ENCODE data around the gene CFLAR. TPM values are rescaled to one million over a fixed set of nuclear protein-coding genes. Genes with fewer than 3 reads are reported as not detected.
A peak's percentile ranks its signal among the peaks of the same experiment; 100 is the strongest.

Gene CFLAR
- total and polyA plus RNA-seq, 2 of the 13 experiments (the other 11 are each of a cell fraction or from before 2014, with no cell fraction given) = 43.8 to 92.1 TPM

DNA sequence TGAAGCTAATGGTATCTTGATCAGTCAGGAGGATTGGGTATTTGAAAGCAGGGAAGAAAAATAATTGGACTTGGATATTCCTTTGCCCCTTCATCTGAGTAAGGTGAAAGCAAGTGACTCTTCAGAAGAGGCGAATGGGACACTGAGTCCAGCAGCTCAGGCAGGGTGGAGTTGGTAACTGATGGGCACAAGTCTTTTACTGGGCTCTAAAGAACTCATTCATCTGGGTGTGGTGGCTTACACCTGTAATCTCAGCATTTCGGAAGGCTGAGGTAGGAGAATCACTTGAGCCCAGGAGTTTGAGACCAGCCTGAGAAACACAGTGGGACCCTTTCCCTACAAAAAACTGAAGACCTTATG, 11.2 kb downstream of the CFLAR start:
- ChIA-PET POLR2A (interaction anchor here (1.1 kb wide), 1 partner anchor 50 kb away, joined by 3 read pairs; no protein-coding TSS in a partner anchor), CTCF (ENCODE audit: low intra/inter-chr PET ratio, low total read pairs) (no interaction called here)
- TF ChIP-seq ZNF446 (CRISPR knock-in tag; IDR thresholded peaks at IDR 0.05) (no peak), ZNF232 (CRISPR knock-in tag; IDR thresholded peaks at IDR 0.05; ENCODE audit: borderline replicate concordance) (no peak), TARDBP (CRISPR knock-in tag; IDR thresholded peaks at IDR 0.05) (no peak), ZKSCAN1 (IDR thresholded peaks at IDR 0.05; ENCODE audit: low read length) (no peak), SRF (IDR thresholded peaks at IDR 0.05; ENCODE audit: low read depth, low read length) (no peak), ZNF703 (CRISPR knock-in tag; IDR thresholded peaks at IDR 0.05; ENCODE audit: borderline replicate concordance) (no peak), SOX5 (CRISPR knock-in tag; IDR thresholded peaks at IDR 0.05; ENCODE audit: borderline replicate concordance) (no peak), ZNF34 (CRISPR knock-in tag; IDR thresholded peaks at IDR 0.05; ENCODE audit: borderline replicate concordance) (no peak), CREB1 (IDR thresholded peaks at IDR 0.05) (no peak), CREB1 (CRISPR knock-in tag; IDR thresholded peaks at IDR 0.05) (no peak)
- TF ChIP-seq, protein P1, sequence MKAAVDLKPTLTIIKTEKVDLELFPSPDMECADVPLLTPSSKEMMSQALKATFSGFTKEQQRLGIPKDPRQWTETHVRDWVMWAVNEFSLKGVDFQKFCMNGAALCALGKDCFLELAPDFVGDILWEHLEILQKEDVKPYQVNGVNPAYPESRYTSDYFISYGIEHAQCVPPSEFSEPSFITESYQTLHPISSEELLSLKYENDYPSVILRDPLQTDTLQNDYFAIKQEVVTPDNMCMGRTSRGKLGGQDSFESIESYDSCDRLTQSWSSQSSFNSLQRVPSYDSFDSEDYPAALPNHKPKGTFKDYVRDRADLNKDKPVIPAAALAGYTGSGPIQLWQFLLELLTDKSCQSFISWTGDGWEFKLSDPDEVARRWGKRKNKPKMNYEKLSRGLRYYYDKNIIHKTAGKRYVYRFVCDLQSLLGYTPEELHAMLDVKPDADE (CRISPR knock-in tag; IDR thresholded peaks at IDR 0.05) = no peak
- TF ChIP-seq, protein P2, sequence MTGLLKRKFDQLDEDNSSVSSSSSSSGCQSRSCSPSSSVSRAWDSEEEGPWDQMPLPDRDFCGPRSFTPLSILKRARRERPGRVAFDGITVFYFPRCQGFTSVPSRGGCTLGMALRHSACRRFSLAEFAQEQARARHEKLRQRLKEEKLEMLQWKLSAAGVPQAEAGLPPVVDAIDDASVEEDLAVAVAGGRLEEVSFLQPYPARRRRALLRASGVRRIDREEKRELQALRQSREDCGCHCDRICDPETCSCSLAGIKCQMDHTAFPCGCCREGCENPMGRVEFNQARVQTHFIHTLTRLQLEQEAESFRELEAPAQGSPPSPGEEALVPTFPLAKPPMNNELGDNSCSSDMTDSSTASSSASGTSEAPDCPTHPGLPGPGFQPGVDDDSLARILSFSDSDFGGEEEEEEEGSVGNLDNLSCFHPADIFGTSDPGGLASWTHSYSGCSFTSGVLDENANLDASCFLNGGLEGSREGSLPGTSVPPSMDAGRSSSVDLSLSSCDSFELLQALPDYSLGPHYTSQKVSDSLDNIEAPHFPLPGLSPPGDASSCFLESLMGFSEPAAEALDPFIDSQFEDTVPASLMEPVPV (CRISPR knock-in tag; IDR thresholded peaks at IDR 0.05) = no peak
- TF ChIP-seq, protein P3, sequence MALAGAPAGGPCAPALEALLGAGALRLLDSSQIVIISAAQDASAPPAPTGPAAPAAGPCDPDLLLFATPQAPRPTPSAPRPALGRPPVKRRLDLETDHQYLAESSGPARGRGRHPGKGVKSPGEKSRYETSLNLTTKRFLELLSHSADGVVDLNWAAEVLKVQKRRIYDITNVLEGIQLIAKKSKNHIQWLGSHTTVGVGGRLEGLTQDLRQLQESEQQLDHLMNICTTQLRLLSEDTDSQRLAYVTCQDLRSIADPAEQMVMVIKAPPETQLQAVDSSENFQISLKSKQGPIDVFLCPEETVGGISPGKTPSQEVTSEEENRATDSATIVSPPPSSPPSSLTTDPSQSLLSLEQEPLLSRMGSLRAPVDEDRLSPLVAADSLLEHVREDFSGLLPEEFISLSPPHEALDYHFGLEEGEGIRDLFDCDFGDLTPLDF (CRISPR knock-in tag; IDR thresholded peaks at IDR 0.05) = no peak
- TF ChIP-seq, protein P4, sequence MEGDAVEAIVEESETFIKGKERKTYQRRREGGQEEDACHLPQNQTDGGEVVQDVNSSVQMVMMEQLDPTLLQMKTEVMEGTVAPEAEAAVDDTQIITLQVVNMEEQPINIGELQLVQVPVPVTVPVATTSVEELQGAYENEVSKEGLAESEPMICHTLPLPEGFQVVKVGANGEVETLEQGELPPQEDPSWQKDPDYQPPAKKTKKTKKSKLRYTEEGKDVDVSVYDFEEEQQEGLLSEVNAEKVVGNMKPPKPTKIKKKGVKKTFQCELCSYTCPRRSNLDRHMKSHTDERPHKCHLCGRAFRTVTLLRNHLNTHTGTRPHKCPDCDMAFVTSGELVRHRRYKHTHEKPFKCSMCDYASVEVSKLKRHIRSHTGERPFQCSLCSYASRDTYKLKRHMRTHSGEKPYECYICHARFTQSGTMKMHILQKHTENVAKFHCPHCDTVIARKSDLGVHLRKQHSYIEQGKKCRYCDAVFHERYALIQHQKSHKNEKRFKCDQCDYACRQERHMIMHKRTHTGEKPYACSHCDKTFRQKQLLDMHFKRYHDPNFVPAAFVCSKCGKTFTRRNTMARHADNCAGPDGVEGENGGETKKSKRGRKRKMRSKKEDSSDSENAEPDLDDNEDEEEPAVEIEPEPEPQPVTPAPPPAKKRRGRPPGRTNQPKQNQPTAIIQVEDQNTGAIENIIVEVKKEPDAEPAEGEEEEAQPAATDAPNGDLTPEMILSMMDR (CRISPR knock-in tag; IDR thresholded peaks at IDR 0.05) = no peak
- TF ChIP-seq, protein P5, sequence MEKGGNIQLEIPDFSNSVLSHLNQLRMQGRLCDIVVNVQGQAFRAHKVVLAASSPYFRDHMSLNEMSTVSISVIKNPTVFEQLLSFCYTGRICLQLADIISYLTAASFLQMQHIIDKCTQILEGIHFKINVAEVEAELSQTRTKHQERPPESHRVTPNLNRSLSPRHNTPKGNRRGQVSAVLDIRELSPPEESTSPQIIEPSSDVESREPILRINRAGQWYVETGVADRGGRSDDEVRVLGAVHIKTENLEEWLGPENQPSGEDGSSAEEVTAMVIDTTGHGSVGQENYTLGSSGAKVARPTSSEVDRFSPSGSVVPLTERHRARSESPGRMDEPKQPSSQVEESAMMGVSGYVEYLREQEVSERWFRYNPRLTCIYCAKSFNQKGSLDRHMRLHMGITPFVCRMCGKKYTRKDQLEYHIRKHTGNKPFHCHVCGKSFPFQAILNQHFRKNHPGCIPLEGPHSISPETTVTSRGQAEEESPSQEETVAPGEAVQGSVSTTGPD (CRISPR knock-in tag; IDR thresholded peaks at IDR 0.05) = no peak
- DNase-seq (ENCODE audit: low spot score) (no peak), FAIRE-seq (no peak), ATAC-seq (no peak)
- H3K4me1 ChIP-seq (ENCODE audit: insufficient read depth, low read length) = peaks cover 74% of the 10 kb centered on the region
- no peak overlapping the region for H3K4me2 ChIP-seq (ENCODE audit: low read depth, low read length)
- peak overlapping the region; percentile 31 for H3K27ac ChIP-seq (ENCODE audit: extremely low read length, insufficient read depth, low read length)
- H3K36me3 ChIP-seq (replicated peaks in 1 of 2; ENCODE audit: control insufficient read depth in 1 of 2, insufficient read depth in 2 of 2, low read length in 2 of 2) = peaks cover 11 to 20% of the 10 kb centered on the region in 2 experiments
- no TSS peak for BruUV-seq (replicated peaks)
- 97% methylated on average over 2 of the region's 2 CpGs for WGBS (ENCODE audit: low lambda C conversion rate)
- H3K79me2 ChIP-seq (ENCODE audit: insufficient read depth, low read length) = peaks cover 93% of the 10 kb centered on the region
- H2AFZ ChIP-seq (ENCODE audit: low read length) = no peak overlapping the region
- no peaks in the 10 kb centered on the region for H3K9me3 ChIP-seq (ENCODE audit: low read length)
- no peak overlapping the region for H3K4me3 ChIP-seq (replicated peaks in 1 of 3; ENCODE audit: insufficient read depth in 1 of 3, low read depth in 2 of 3, low read length in 3 of 3)
- no peak overlapping the region for H3K9ac ChIP-seq (ENCODE audit: insufficient read depth, low read depth, low read length)
- H3K27me3 ChIP-seq (ENCODE audit: control insufficient read depth in 1 of 2, insufficient read depth in 2 of 2, low read length in 2 of 2) = no peaks in the 10 kb centered on the region
- H4K20me1 ChIP-seq (ENCODE audit: insufficient read depth, low read length) = peaks cover 8% of the 10 kb centered on the region
- in situ Hi-C loops (cut with HindIII; ENCODE audit: extremely low pct_ligation_motif_present, low pct_unique_long_range_greater_than_20kb) = no loop called here
- intact Hi-C loops (cut with micrococcal nuclease; ENCODE audit: unreplicated experiment) = no loop called here
